IPS DF 19.7 (cell line): Measurements from ENCODE around the gene CXXC1.
"Not testable (repeated sequence)": the region's sequence is repeated elsewhere in the genome, so short reads cannot be mapped to it uniquely, and the experiment has no call there.

ENCODE experiments used
- DNase-seq: peaks from one replicate; pipeline ENCODE4 v3.0.0-alpha.2; 2013; ENCODE audit warnings: low read depth, low spot score

The CXXC1 gene

DNA sequence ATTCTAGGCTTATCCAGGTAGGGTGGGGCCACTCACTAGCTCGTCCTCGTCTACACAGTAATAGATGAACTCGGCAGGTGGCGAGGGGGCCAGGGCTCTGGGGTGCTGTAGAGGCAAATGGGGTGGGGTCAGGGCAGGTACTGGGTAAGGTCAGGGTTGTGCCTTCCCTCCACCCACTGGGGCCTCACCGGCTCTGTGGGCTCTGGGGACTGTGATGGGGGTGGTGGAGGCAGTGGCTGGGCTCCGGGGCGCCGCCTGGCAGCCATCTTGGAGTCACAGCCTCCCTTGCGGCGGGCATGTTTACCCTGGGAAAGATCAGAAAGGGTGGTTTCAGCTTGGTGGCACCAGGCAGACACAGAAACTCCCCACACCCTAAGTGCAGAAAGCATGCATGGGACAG is 12.6 kb downstream of the CXXC1 start:
- no peak for DNase-seq

DNA sequence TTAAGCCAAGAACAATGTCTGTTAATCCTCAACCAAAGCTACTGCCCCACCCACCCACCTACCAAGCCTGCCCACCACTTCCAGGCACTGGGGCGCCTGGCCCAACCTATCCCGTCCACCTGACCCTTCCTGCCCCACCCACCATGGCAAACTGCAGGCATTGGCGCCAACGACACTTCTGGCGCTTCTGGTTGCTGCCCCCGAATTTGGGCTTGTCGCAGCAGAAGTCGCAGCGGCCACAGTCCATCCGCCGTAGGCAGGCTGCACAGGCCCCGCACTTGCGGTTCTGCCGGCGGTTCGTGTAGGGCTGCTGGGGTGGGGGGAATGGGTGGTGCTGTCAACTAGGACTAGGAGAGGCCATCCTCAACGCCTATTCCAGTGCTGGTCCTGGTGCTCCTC is 13.4 kb downstream of the CXXC1 start:
- no peak for DNase-seq

DNA sequence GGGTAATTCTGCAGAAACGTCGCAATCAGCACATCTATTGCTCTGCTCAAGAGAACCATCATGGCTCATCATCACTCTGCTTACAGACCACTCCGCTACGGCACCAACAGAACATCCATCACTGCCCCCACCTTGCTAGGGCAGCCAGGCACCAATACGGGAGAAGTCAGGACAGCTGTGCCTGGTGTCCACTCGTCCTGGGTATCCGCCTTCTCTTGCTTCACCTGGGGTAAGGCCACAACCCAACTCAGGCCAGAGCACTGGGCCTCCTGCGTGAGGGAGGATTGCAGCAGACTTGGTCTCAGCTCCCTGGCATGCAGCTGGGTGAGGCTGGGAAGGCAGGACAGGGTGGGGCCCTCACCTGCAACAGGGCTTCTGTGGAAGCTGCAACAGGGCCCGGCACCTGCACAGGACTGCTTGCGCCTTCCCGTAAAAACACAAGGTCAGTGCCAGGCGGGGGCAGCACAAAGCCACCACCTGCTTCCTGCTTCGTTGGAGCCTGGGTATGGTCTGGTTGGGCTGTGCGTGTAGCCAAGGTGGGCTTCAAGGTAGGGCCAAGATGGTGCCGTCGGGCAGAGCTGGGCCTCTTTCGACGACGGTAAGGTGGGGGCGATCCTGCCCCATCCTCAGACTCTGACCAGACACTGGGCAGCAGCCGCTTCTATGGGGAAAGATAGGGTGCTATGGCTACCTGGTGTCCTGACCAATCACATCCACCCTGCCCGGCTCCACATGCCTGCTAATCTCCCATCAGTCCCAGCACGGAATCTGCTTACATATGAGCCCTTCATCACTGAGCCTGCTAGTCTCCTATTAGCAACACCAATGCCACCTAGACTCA is 14.1 kb downstream of the CXXC1 start:
- no peak for DNase-seq

DNA sequence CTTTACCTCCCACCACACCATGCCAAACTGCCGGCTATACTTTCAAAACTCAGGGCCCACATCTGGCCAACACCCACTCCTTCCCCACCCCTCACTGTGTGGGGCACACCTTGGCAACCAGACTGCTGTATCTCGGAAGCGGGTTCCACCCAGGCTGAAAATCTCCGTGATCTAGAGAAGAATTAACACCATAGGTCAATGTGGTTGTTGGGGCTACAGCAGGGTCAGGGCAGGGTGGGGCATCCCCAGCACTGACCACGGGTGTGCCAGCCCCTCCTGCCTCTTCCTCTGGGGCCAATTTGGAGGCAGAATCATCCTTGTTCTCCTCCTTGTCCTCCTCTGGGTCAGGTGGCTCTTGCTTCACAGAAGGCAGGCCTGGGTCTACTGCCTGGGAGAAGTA is 14.9 kb downstream of the CXXC1 start:
- no peak for DNase-seq

DNA sequence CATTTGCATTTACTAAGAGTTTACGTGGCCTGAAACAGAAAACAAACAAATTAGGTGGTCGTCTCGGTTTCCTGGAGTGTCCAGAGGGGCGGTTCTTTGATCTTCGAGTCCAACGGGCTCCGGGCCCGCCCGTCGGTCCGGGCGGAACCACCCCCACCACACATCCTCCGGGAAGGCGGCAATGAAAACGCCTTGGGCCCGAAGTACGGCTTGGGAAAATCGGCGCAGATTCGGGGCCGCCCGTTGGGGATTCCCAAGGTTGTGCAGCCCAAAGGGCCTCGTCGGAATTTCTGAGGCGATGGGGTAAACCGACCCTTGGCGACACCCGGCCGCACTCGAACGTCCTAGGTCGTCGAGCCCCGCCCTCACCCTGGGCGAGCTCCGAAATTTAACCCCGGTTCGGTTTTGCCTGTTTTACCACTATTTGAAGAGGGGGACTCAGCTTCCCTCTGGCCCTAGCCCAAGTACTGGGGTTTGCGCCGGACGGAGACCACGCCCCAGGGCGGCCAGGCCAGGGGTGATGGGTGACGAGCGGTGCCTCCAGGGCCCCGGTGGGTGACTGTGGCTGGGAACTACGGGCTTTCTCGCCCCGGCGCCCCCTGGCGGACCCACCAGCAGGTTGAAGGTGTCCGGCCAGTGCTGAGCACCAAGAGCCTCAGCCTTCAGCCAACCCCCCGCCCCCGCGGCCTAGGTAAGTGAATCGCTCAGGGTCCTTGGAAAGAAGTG is 19.3 kb downstream of the CXXC1 start:
- DNase-seq, result peak; percentile 47

DNA sequence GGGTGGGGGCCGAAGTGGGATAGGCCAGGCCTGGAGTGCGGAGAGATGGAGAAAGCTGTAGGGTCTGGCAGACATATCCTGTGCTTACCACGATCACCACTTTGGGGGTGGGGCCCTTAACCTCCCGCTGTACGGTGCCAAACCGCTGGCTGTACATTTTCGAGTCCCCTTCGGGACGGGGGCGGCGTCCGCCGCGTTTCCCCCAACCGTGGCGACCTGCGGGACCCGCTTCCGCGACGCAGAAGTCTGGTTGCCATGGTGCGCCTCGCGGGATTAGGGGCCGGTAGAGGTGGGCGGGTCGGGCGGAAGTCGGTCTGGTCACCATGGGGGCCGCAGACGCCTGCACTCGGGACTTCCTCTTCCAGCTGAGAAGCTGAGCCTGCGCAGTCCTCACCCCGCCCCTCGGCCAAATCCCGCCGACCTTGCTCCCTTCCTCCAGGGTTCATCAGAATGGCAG is 21.2 kb downstream of the CXXC1 start, which contains the start of gene CFAP53:
TSS of gene CFAP53 (minus strand) at position 248 of the 457 bp plus-strand sequence. CDS start at position 157, 91 bp downstream.
- DNase-seq, result peak; percentile 48

DNA sequence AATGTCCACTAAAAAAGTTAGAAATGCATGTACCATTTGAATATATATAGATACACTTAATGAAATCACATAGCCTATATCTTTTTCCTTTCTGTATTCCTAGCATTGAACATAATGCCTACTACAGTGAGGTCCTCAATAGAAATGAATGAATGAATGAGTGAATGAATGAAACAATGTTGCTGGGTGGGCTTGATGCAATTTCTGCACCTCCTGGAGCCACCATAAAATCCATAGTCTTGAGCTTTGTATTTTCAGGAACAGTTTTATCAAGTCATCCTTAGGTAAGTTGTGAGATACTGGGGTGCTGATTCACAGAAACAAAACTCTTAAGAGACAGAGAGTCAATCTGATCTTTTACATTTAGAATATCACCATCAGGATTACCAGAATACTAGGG is 24.5 kb downstream of the CXXC1 start:
- DNase-seq, result no peak

DNA sequence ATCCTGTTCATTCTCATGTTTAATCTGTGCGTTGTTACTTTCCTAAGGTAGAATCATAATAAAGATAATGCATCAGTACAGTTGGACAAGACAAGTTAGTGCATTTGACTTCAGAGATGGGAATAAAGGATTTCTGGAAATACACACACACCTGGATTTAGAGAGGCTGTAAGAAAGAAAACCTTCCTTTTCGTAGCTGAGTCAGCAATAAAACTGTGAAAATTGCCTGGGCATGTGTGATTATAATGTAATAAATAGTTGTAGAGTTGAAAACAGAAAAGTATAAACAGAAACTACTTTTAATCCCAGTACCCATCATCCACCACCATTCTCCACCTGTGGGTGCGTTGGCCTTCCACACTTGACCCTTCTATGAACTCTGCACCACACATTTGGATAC is 36.6 kb downstream of the CXXC1 start:
- DNase-seq, result no peak

DNA sequence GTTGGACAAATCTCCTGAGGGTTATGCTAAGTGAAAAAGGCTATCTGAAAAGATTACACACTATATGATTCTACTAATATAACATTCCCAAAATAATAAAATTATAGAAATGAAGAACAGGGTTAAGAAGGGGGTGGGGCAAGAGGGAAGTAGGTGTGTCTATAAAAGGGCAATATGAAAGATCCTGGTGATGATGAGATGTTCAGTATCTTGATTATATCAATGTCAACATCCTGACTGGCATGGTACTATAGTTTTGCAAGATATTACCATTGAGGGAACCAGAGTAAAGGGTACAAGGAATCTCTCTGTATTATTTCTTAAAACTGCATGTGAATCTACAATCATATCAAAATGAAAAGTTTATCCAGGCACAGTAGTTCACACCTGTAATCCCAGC is 37.9 kb downstream of the CXXC1 start:
- no peak for DNase-seq

DNA sequence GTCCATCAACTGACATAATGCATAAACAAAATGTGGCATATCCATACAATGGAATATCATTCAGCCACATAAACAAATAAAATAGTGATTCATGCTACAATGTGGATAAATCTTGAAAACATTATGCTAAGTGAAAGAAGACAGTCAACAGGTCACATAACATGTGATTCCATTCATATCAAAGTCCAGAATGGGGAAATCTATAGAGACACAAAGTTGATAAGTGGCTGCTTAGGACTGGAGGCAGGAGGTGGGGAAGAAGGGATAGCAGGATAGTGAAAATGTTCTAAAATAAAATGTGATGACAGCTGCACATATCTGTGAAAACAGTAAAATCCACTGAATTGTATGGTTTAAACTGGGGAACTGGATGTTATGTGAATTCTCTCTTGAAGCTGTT is 39.9 kb downstream of the CXXC1 start:
- no peak for DNase-seq

DNA sequence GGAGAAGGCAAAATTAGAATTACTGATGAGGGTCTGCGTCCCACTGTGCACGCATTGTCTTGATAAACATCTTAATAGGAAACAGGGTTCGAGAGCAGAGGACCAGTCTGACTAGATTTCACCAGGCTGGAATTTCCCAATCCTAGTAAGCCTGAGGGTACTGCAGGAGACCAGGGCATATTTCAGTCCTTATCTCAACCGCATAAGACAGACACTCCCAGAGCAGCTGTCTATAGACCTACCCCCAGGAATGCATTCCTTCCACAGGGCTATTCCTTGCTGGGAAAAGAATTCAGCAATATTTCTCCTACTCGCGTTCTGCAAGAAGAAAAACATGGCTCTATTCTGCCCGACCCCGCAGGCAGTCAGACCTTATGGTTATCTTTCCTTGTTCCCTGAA is 45.7 kb downstream of the CXXC1 start:
- DNase-seq, result not testable (repeated sequence)

DNA sequence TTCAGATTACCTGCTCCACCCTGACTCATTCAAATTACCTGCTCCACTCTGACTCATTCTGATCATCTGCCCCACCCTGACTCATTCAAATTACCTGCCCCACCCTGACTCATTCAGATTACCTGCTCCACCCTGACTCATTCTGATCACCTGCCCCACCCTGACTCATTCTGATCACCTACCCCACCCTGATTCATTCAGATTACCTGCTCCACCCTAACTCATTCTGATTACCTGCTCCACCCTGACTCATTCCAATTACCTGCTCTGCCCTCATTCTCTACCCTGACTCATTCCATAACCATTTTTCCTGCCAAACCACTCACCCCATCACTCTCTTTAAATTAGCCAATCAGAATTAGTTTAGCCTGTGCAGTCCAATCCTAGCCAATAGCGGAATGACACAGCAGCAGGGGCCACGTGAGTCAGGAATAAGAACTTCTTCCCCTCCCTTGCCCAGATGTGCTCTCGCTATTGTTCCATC is 47.4 kb downstream of the CXXC1 start:
- DNase-seq, result no peak

DNA sequence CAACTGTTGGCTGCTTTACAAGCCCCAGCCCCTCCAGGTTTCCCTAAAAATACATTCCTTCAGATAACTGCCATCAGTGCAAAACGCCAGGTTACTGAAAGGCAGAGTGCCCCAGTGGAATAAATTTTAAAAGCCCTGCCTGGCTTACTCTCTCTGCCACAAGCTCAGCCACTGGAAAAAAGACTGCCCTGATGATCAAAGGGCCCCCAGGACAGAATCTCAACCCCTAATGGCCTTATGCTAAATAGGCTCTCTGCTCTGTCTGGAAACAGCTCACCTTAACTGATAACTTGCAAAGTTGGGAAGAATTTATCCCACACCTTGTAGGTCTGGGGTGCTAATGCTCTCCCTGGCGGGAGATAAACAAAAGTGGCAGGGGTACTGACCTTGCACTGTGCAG is 55.1 kb downstream of the CXXC1 start:
- no peak for DNase-seq
